ENCODE data around the gene SPG21.

SPG21 gene

DNA sequence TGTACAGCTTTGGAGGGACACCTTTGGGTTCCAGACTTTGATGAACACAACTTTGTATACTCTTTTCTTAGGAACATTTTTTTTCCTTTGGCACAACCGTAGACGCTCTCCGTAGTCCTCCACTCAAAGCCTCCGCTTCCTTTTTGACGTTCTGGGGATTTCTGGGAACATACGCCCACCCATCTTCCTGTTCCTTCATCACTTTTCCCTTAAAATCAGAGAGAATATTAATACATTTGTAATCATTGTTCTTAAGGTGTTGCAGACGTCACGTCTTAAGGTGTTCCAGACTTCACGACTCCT is 405 bp upstream of the SPG21 start:
- no peaks in the 10 kb centered on the region for H3K9me3 Mint-ChIP-seq
- H3K4me3 Mint-ChIP-seq, result peak overlapping the region; percentile 90 to 99 (median 99)
- H3K4me1 Mint-ChIP-seq, result peaks cover 58% of the 10 kb centered on the region
- no peak for TF ChIP-seq CTCF (IDR thresholded peaks at IDR 0.05; ENCODE audit: unreplicated experiment in 3 of 3)
- H3K27ac Mint-ChIP-seq, result peak overlapping the region; percentile 98 to 99 (median 98)
- H3K27me3 Mint-ChIP-seq (ENCODE audit: low read depth), result peaks cover 3% of the 10 kb centered on the region
- peaks cover 15% of the 10 kb centered on the region for H3K36me3 Mint-ChIP-seq (ENCODE audit: low read depth)

DNA sequence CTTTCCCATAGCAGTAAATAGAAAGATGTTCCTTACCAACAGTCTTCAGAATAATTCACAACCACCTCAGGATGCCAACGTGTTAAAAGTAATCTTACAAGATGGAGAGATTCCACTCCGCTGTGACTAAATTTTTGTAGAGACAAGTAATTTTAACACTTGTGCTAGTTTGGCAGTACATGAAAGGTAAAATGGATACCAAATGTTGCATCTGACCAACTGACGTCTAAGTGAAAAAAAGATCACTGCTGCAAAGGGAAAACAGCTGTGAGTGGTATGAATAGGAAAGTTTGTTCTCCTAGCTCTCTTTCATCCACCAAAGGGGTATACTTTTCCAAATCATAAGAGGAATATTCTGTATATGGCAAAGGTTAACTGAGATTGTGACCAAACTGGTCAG is 2.6 kb downstream of the SPG21 start:
- Mint-ChIP-seq H3K36me3 (ENCODE audit: low read depth) (peaks cover 18% of the 10 kb centered on the region), H3K9me3 (no peaks in the 10 kb centered on the region), H3K4me3 (peak overlapping the region; percentile 99 to 100 (median 99)), H3K27ac (peak overlapping the region; percentile 47 to 99 (median 70)), H3K27me3 (ENCODE audit: low read depth) (peaks cover 3% of the 10 kb centered on the region), H3K4me1 (peaks cover 61% of the 10 kb centered on the region)
- TF ChIP-seq CTCF (IDR thresholded peaks at IDR 0.05; ENCODE audit: unreplicated experiment in 3 of 3), result no peak

DNA sequence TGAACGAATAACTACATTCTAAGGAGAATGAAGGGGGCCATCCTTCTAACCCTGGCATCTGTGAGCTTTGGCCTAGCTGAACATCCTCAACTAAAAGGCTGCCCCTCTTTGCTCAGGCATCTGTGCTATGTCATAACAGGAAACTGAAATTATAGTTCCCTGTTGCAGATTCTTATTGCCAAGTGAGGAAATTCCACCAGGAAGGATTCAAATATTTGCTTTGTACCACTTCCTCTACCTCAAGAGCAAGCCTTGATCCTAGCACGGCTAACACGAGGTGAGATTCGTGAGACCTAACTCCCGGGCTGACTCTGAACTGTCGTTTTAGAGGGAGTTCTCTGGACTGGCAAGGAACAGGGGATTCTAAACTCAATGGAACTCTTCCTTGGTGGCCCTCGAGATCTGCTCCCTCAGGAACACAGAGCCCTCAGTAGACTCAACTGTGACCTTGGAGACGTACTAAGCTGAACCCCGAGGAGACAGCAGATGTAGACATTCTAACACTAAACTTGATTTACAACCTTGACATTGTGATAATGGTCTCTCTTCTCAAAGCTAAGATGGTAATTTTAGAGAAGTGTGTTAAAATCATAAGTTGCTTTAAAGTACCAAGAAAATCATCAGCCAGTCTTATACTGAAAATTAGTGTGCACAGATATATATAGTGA is 4.2 kb downstream of the SPG21 start:
- peak overlapping the region; percentile 33 to 81 (median 75) for H3K4me3 Mint-ChIP-seq
- H3K27ac Mint-ChIP-seq, result peak overlapping the region; percentile 34 to 77 (median 70)
- H3K9me3 Mint-ChIP-seq, result no peaks in the 10 kb centered on the region
- peaks cover 3% of the 10 kb centered on the region for H3K27me3 Mint-ChIP-seq (ENCODE audit: low read depth)
- H3K4me1 Mint-ChIP-seq, result peaks cover 53% of the 10 kb centered on the region
- TF ChIP-seq CTCF (IDR thresholded peaks at IDR 0.05; ENCODE audit: unreplicated experiment in 3 of 3), result no peak
- H3K36me3 Mint-ChIP-seq (ENCODE audit: low read depth), result peaks cover 24% of the 10 kb centered on the region

- Mint-ChIP-seq H3K27me3 (ENCODE audit: low read depth) (no peaks in the 10 kb centered on the region), H3K27ac (peak overlapping the region; percentile 53 to 84 (median 70)), H3K4me1 (peaks cover 46% of the 10 kb centered on the region), H3K9me3 (no peaks in the 10 kb centered on the region), H3K36me3 (ENCODE audit: low read depth) (peaks cover 41% of the 10 kb centered on the region), H3K4me3 (peak overlapping the region in 1 of 3 experiments; percentile 24)
- TF ChIP-seq CTCF (IDR thresholded peaks at IDR 0.05; ENCODE audit: unreplicated experiment in 3 of 3), result no peak
Measured at GRCh38 chr15:64982472-64982871, 7.2 kb downstream of the SPG21 start.

DNA sequence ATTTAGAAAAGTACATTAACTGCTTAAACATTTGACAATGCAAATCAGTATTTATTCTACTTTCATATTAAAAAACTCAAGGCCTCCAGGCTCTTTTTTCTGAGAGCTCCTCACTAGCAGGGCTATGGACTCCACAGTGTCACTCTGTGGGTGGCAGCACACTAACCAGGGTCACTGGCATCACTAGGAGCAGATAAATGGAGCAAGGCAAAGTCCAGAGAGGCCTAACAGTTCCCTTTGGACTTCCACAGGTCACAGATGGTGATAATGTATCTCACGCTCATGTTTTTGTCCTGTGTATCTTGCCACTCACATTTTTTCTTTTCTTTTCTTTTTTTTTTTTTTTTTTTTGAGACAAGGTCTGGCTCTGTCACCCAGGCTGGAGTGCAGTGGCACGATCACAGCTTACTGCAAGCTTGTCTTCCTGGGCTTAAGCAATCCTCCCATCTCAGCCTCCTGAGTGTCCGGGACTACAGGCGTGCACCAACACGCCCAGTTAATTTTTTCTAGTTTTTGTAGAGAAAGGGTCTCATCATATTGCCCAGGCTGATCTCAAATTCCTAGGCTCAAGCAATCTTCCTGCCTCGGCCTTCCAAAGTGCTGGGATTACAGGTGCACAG is 7.8 kb downstream of the SPG21 start:
- Mint-ChIP-seq H3K27ac (peak overlapping the region; percentile 53 to 84 (median 70)), H3K27me3 (ENCODE audit: low read depth) (no peaks in the 10 kb centered on the region), H3K36me3 (ENCODE audit: low read depth) (peaks cover 42% of the 10 kb centered on the region), H3K4me1 (peaks cover 41% of the 10 kb centered on the region), H3K9me3 (no peaks in the 10 kb centered on the region), H3K4me3 (peak overlapping the region in 1 of 3 experiments; percentile 24)
- no peak for TF ChIP-seq CTCF (IDR thresholded peaks at IDR 0.05; ENCODE audit: unreplicated experiment in 3 of 3)

- Mint-ChIP-seq H3K4me3 (no peak overlapping the region), H3K27me3 (ENCODE audit: low read depth) (no peaks in the 10 kb centered on the region), H3K9me3 (no peaks in the 10 kb centered on the region), H3K4me1 (peaks cover 26% of the 10 kb centered on the region), H3K27ac (peak overlapping the region; percentile 19 to 77 (median 29)), H3K36me3 (ENCODE audit: low read depth) (peaks cover 49% of the 10 kb centered on the region)
- no peak for TF ChIP-seq CTCF (IDR thresholded peaks at IDR 0.05; ENCODE audit: unreplicated experiment in 3 of 3)
Measured at GRCh38 chr15:64979252-64979710, 10.4 kb downstream of the SPG21 start.
